Lung (tissue), 12 donors: ENCODE results near the gene NELL2. TPM values are rescaled to one million over a fixed set of nuclear protein-coding genes. Genes with fewer than 3 reads are reported as not detected.

Experiments used
- ATAC-seq: fragments of 200-7000 bp; cut with Tn5 transposase; one replicate; pipeline ENCODE4 v1.9.1; 2020; ENCODE audit warnings: moderate number of reproducible peaks; ENCODE audit not compliant: insufficient read depth, low FRiP score
- DNase-seq, 3 donors: peaks; one replicate each; pipeline ENCODE4 v3.0.0-alpha.2; 2013 to 2017
- H3K27ac ChIP-seq, 2 donors: one replicate each; pipeline ENCODE4 v1.5.1; 2013; ENCODE audit warnings: mild to moderate bottlenecking in 2 of 2, moderate library complexity in 2 of 2, control low read depth in 1 of 2, inconsistent platforms in 1 of 2, low read depth in 1 of 2, low read length in 1 of 2
- H3K27me3 ChIP-seq, 3 donors: one replicate each; pipeline ENCODE4 v1.5.1; 2013; ENCODE audit warnings: low read length in 2 of 3; ENCODE audit not compliant: control insufficient read depth in 3 of 3, insufficient read depth in 3 of 3
- H3K36me3 ChIP-seq, 4 donors: one replicate each; pipeline ENCODE4 v1.5.1; 2013; ENCODE audit warnings: low read length in 4 of 4, mild to moderate bottlenecking in 1 of 4, moderate library complexity in 1 of 4; ENCODE audit not compliant: control insufficient read depth in 4 of 4, insufficient read depth in 4 of 4
- H3K4me1 ChIP-seq, 5 donors: one replicate each; pipeline ENCODE4 v1.5.1; 2013; ENCODE audit warnings: low read length in 5 of 5, mild to moderate bottlenecking in 2 of 5, moderate library complexity in 1 of 5; ENCODE audit not compliant: control insufficient read depth in 5 of 5, insufficient read depth in 5 of 5
- H3K4me3 ChIP-seq: one replicate; pipeline ENCODE4 v1.5.1; 2013; ENCODE audit warnings: mild to moderate bottlenecking, control low read depth, moderate library complexity
- H3K9ac ChIP-seq, 2 donors: one replicate each; pipeline ENCODE4 v1.5.1; 2013; ENCODE audit warnings: low read length in 2 of 2, control low read depth in 1 of 2; ENCODE audit not compliant: insufficient read depth in 1 of 2
- H3K9me3 ChIP-seq, 4 donors: one replicate each; pipeline ENCODE4 v1.5.1; 2013; ENCODE audit warnings: low read length in 3 of 4, mild to moderate bottlenecking in 1 of 4, moderate library complexity in 1 of 4; ENCODE audit not compliant: control insufficient read depth in 4 of 4, insufficient read depth in 3 of 4
- WGBS, 2 donors: extraction: QIAGEN DNeasy Blood & Tissue Kit; methylation state at CpG; one replicate each; pipeline ENCODE4 v1.1.7; 2013; 5-methylcytosine and 5-hydroxymethylcytosine counted together
- polyA plus RNA-seq, 2 donors: library from polyadenylated mRNA; stranded (reverse); fragments of 200-250 nt; gene quantifications; one replicate each; pipeline ENCODE4 v1.2.1, GENCODE V29; 2013
- total RNA-seq, 2 donors: library from RNA; depleted of rRNA in 1 of 2; stranded (reverse); fragments of >200 nt in 1 of 2; gene quantifications; one replicate each; pipeline ENCODE4 v1.2.1, GENCODE V29; 2014 to 2021
- TF ChIP-seq, protein P1 (sequence below): IDR thresholded peaks from 2 replicates; pipeline ENCODE4 v1.5.1; 2012; ENCODE audit warnings: mild to moderate bottlenecking; ENCODE audit errors: control extremely low read depth, extremely low read depth
- donor health status: control.
- donor health status: control.
- donor health status: Bipolar disorder and iron deficiency.
- donor health status: healthy.
- donor health status: DM: yes; HTN: yes; CAD: no.

NELL2 gene
- total and polyA plus RNA-seq, 4 donors, result 2.2 to 15.9 (median 8.6) TPM

DNA sequence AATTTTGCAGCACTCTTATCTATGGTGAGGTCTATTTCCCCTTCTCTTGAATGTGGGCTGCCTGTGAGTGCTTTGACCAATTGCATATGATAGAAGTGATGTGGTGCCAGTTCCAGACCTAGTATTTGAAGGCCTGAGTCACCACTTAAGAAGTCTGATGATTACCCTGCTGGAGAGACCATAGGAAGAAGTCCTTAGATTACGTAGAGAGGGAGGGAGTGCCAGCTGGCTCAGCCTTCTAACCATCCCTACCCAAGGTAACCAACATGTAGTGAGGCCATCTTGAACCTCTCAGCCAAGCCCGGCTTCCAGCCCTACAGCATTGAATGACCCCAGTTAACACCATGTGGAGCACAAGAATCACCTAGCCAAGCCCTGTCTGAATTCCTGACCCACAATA, 166.9 kb downstream of the NELL2 start:
- ATAC-seq, result no peak
- no peaks in the 10 kb centered on the region for H3K4me1 ChIP-seq
- H3K27ac ChIP-seq, result no peak overlapping the region
- TF ChIP-seq, protein P1, sequence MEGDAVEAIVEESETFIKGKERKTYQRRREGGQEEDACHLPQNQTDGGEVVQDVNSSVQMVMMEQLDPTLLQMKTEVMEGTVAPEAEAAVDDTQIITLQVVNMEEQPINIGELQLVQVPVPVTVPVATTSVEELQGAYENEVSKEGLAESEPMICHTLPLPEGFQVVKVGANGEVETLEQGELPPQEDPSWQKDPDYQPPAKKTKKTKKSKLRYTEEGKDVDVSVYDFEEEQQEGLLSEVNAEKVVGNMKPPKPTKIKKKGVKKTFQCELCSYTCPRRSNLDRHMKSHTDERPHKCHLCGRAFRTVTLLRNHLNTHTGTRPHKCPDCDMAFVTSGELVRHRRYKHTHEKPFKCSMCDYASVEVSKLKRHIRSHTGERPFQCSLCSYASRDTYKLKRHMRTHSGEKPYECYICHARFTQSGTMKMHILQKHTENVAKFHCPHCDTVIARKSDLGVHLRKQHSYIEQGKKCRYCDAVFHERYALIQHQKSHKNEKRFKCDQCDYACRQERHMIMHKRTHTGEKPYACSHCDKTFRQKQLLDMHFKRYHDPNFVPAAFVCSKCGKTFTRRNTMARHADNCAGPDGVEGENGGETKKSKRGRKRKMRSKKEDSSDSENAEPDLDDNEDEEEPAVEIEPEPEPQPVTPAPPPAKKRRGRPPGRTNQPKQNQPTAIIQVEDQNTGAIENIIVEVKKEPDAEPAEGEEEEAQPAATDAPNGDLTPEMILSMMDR, result no peak
- no peak overlapping the region for H3K4me3 ChIP-seq
- no peak for DNase-seq
- H3K36me3 ChIP-seq, result no peaks in the 10 kb centered on the region
- WGBS, 2 donors, result 87 to 91% methylated on average over 2 of the region's 2 CpGs
- H3K9me3 ChIP-seq, result no peaks in the 10 kb centered on the region
- no peak overlapping the region for H3K9ac ChIP-seq
- H3K27me3 ChIP-seq, result peaks cover 0 to 40% (median 5%) of the 10 kb centered on the region in 3 donors

DNA sequence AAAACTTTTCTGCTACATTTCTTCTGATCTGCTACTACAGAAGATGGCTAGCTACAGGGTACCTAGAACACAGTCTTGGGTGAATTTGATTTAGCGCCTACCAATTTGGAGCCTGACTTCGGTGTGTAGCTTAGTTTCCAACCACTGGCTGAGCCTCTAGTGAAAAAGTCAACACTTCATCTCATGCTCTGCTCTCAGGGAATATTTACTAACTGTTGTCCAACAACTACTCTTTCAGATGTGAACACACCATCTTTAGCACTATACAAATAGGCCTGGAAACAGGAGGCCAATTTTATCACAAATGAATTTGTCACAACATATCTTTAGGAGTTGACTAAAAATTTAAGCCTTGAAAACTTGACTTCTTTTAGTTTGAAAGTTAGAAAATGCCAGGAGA, 167.9 kb downstream of the NELL2 start:
- Histone ChIP-seq H3K27me3 (peaks cover 0 to 38% (median 5%) of the 10 kb centered on the region in 3 donors), H3K27ac (no peak overlapping the region), H3K36me3 (no peaks in the 10 kb centered on the region), H3K4me3 (no peak overlapping the region), H3K4me1 (no peaks in the 10 kb centered on the region), H3K9me3 (no peaks in the 10 kb centered on the region), H3K9ac (no peak overlapping the region)
- WGBS, 2 donors, result 66 to 92% methylated on average over 2 of the region's 2 CpGs
- ATAC-seq (peak; percentile 25), DNase-seq (no peak)
- TF ChIP-seq, protein P1, result no peak

DNA sequence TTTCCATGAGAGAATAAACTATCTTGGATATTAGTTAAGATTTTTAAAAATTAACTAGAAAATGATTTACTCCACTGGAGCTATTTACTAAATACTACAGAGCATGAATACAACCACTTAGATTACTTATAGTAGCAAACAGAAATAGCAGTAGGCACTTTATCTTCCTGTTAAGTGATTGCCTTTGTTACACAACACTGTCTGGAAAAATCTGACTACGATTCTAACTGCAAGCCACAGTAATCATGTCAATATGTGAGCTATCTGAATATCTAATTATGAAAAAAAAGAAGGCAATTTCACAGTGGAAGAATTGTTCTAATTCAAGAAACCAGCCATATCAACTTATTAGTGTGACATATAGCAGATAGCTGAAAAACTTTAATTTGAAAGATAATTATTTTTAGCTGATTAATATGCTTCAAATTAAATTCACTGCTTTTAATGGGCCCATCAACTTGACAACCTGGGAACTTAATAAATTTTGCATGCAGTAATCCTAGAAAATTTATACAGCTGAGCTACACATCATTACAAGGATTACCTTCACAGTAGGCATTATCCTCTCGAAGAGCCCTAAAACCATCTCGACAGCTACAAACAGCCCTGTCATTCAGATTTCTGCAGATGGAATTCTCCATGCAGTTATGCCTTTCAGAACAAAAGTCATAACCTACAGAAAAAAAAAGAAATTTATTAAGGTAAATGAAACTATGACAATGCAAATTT, 172.8 kb downstream of the NELL2 start:
- no peaks in the 10 kb centered on the region for H3K9me3 ChIP-seq
- no peak for DNase-seq
- WGBS, 2 donors, result 81 to 83% methylated on average over 3 of the region's 3 CpGs
- H3K27me3 ChIP-seq, result peaks cover 2 to 26% (median 3%) of the 10 kb centered on the region in 3 donors
- H3K9ac ChIP-seq, result no peak overlapping the region
- no peak overlapping the region for H3K27ac ChIP-seq
- no peak overlapping the region for H3K4me3 ChIP-seq
- peaks cover 0 to under 1% (median 0%) of the 10 kb centered on the region in 5 donors for H3K4me1 ChIP-seq
- TF ChIP-seq, protein P1, result no peak
- no peak for ATAC-seq
- no peaks in the 10 kb centered on the region for H3K36me3 ChIP-seq

DNA sequence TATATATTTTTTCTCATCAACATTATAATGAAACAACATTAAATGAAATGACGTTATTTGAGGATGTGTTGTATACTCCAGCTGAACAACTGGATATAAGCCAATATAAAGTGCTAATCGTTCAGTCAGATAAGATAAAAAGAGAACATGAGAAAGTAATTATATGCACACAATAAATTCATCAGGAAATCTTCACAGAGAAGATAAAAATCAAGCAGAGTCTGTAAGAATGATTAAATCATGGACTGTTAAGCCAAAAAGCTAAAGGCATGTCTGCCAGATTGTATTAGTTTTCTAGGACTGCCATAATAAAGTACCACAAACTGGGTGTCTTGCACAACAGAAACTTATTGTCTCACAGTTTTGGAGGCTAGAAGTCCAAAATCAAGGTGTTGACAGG, 178.6 kb downstream of the NELL2 start:
- no peak overlapping the region for H3K4me3 ChIP-seq
- 53 to 69% methylated on average over 2 of the region's 2 CpGs for WGBS, 2 donors
- no peak overlapping the region for H3K9ac ChIP-seq
- peaks cover 2 to 11% (median 3%) of the 10 kb centered on the region in 3 donors for H3K27me3 ChIP-seq
- no peaks in the 10 kb centered on the region for H3K9me3 ChIP-seq
- no peaks in the 10 kb centered on the region for H3K36me3 ChIP-seq
- TF ChIP-seq, protein P1, result no peak
- ATAC-seq, result no peak
- peaks cover 0 to 29% (median 0%) of the 10 kb centered on the region in 5 donors for H3K4me1 ChIP-seq
- no peak overlapping the region for H3K27ac ChIP-seq
- DNase-seq, result peak; percentile 23 to 91 (median 90)
